ENCODE measurements around the gene KRTAP10-9. TPM values are rescaled to one million over a fixed set of nuclear protein-coding genes. Genes with fewer than 3 reads are reported as not detected.
"Not testable (repeated sequence)": the region's sequence is repeated elsewhere in the genome, so short reads cannot be mapped to it uniquely, and the experiment has no call there.

The KRTAP10-9 gene
- total RNA-seq, 1 experiment from 2014 or later, result not detected

GRCh38 chr21:44598061-44598460, 28.8 kb upstream of the KRTAP10-9 start:
- Mint-ChIP-seq H3K9me3 (ENCODE audit: unreplicated experiment) (peaks cover 18% of the 10 kb centered on the region), H3K36me3 (ENCODE audit: insufficient read depth, unreplicated experiment) (no peaks in the 10 kb centered on the region), H3K4me3 (ENCODE audit: unreplicated experiment) (no peak overlapping the region), H3K4me1 (ENCODE audit: low read depth, unreplicated experiment) (peaks cover 7% of the 10 kb centered on the region), H3K27ac (ENCODE audit: unreplicated experiment) (no peak overlapping the region), H3K27me3 (ENCODE audit: insufficient read depth, unreplicated experiment) (peaks cover 8% of the 10 kb centered on the region)
- Histone ChIP-seq H3K36me3 (ENCODE audit: control insufficient read depth, insufficient read depth, low read length) (no peaks in the 10 kb centered on the region), H3K4me3 (ENCODE audit: low read depth, low read length) (no peak overlapping the region), H3K9me3 (no peaks in the 10 kb centered on the region), H3K4me1 (no peaks in the 10 kb centered on the region), H3K27me3 (replicated peaks; ENCODE audit: control insufficient read depth, insufficient read depth, low read length) (no peaks in the 10 kb centered on the region)
- intact Hi-C loops (cut with micrococcal nuclease; ENCODE audit: unreplicated experiment), result no loop called here
- BruUV-seq (replicated peaks), result no TSS peak
- TF ChIP-seq, protein P1, sequence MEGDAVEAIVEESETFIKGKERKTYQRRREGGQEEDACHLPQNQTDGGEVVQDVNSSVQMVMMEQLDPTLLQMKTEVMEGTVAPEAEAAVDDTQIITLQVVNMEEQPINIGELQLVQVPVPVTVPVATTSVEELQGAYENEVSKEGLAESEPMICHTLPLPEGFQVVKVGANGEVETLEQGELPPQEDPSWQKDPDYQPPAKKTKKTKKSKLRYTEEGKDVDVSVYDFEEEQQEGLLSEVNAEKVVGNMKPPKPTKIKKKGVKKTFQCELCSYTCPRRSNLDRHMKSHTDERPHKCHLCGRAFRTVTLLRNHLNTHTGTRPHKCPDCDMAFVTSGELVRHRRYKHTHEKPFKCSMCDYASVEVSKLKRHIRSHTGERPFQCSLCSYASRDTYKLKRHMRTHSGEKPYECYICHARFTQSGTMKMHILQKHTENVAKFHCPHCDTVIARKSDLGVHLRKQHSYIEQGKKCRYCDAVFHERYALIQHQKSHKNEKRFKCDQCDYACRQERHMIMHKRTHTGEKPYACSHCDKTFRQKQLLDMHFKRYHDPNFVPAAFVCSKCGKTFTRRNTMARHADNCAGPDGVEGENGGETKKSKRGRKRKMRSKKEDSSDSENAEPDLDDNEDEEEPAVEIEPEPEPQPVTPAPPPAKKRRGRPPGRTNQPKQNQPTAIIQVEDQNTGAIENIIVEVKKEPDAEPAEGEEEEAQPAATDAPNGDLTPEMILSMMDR (IDR thresholded peaks at IDR 0.05; ENCODE audit: insufficient read depth in 1 of 2, low read depth in 1 of 2, low read length in 1 of 2, severe bottlenecking in 1 of 2, unreplicated experiment in 1 of 2), result no peak
- no peak for DNase-seq
- CTCF ChIA-PET, result no interaction called here
- POLR2A ChIA-PET, result no interaction called here

DNA sequence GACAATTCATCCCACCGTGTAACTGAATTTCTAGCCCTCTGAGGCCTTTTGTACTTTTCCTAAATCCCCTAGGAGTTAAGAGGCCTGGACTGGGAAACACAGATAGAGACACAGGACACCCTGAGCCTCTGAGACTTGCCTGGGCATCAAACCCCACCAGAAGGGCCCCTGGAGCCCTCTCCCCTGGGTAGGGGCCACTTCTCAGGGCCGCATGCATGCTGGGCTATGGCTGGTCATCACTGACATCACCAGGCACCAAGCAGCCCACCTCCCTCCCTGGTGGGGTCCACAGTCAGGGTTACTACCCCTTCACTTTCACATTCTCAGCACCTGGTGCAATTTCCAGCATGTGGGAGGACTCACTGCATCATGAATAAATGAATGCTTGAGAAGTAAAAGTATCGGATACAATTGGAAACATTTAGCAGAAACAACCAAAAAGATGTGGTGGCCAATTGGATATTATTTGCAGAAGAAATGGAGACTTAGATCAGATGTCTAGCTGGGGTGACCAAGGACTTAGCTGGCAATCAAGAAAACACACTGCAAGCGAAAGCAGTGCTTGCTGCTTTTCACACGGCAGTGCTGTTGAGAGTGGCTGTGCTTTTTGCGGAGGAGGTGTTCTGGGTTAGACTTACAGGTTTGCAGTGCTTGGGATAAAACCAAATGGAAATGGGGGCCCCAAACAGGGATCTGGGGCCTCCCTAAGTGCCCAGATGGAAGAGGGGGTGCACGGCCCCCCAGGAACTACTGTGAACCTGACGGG, 27.4 kb upstream of the KRTAP10-9 start:
- no peaks in the 10 kb centered on the region for H3K4me1 ChIP-seq
- CTCF ChIA-PET, result no interaction called here
- H3K4me3 ChIP-seq (ENCODE audit: low read depth, low read length), result no peak overlapping the region
- no peaks in the 10 kb centered on the region for H3K27me3 ChIP-seq (replicated peaks; ENCODE audit: control insufficient read depth, insufficient read depth, low read length)
- H3K9me3 ChIP-seq, result no peaks in the 10 kb centered on the region
- DNase-seq, result no peak
- Mint-ChIP-seq H3K36me3 (ENCODE audit: insufficient read depth, unreplicated experiment) (no peaks in the 10 kb centered on the region), H3K4me3 (ENCODE audit: unreplicated experiment) (no peak overlapping the region), H3K4me1 (ENCODE audit: low read depth, unreplicated experiment) (peaks cover 7% of the 10 kb centered on the region), H3K9me3 (ENCODE audit: unreplicated experiment) (peaks cover 18% of the 10 kb centered on the region), H3K27me3 (ENCODE audit: insufficient read depth, unreplicated experiment) (peaks cover 8% of the 10 kb centered on the region), H3K27ac (ENCODE audit: unreplicated experiment) (no peak overlapping the region)
- TF ChIP-seq, protein P1 (IDR thresholded peaks at IDR 0.05; ENCODE audit: insufficient read depth in 1 of 2, low read depth in 1 of 2, low read length in 1 of 2, severe bottlenecking in 1 of 2, unreplicated experiment in 1 of 2), result no peak
- no TSS peak for BruUV-seq (replicated peaks)
- H3K36me3 ChIP-seq (ENCODE audit: control insufficient read depth, insufficient read depth, low read length), result no peaks in the 10 kb centered on the region
- POLR2A ChIA-PET, result no interaction called here
- intact Hi-C loops (cut with micrococcal nuclease; ENCODE audit: unreplicated experiment), result no loop called here

DNA sequence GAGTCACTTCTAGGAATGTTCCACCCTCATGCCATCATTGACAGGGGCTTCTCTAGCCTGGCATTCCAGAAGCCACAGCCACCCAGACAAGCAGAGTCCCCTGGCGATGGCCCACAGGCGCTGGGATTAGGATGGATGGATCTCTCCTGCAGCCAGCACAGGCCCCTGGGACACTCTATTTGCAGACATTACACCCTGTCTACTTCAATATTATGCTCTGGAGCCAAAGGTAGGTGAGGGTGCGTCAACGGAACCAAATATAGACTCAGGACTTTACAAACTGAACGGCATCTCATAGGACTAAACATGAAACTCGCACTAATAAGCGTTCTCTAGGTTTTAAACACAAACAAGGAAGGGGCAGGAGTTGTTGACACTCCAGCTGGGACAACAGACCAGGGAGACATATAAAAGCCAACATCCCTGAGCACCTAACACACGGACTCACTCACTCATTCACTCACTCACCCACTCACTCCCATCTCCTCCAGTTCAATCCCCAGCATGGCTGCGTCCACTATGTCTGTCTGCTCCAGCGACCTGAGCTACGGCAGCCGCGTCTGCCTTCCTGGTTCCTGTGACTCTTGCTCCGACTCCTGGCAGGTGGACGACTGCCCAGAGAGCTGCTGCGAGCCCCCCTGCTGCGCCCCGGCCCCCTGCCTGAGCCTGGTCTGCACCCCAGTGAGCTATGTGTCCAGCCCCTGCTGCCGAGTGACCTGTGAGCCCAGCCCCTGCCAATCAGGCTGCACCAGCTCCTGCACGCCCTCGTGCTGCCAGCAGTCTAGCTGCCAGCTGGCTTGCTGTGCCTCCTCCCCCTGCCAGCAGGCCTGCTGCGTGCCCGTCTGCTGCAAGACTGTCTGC, 26.5 kb upstream of the KRTAP10-9 start, which contains the start of gene KRTAP10-7:
TSS of gene KRTAP10-7 (plus strand) at position 480 of the 861 bp plus-strand sequence. CDS start at position 505, 25 bp downstream.
- intact Hi-C loops (cut with micrococcal nuclease; ENCODE audit: unreplicated experiment); H3K36me3 Mint-ChIP-seq (ENCODE audit: insufficient read depth, unreplicated experiment); CTCF ChIA-PET: not testable (repeated sequence)

GRCh38 chr21:44601091-44601490, 25.8 kb upstream of the KRTAP10-9 start:
- POLR2A ChIA-PET; intact Hi-C loops (cut with micrococcal nuclease; ENCODE audit: unreplicated experiment); H3K36me3 ChIP-seq (ENCODE audit: control insufficient read depth, insufficient read depth, low read length); BruUV-seq (replicated peaks); H3K4me1 ChIP-seq; H3K27me3 ChIP-seq (replicated peaks; ENCODE audit: control insufficient read depth, insufficient read depth, low read length); H3K4me3 Mint-ChIP-seq (ENCODE audit: unreplicated experiment); H3K9me3 ChIP-seq; H3K36me3 Mint-ChIP-seq (ENCODE audit: insufficient read depth, unreplicated experiment); DNase-seq; CTCF ChIA-PET; H3K27ac Mint-ChIP-seq (ENCODE audit: unreplicated experiment); H3K4me1 Mint-ChIP-seq (ENCODE audit: low read depth, unreplicated experiment); H3K4me3 ChIP-seq (ENCODE audit: low read depth, low read length): not testable (repeated sequence)
- peaks cover 10% of the 10 kb centered on the region for H3K27me3 Mint-ChIP-seq (ENCODE audit: insufficient read depth, unreplicated experiment)
- H3K9me3 Mint-ChIP-seq (ENCODE audit: unreplicated experiment), result peaks cover 18% of the 10 kb centered on the region

More for the DNA sequence above, 26.5 kb upstream of the KRTAP10-9 start, which contains the start of gene KRTAP10-7:
- H3K4me1 ChIP-seq; H3K27me3 ChIP-seq (replicated peaks; ENCODE audit: control insufficient read depth, insufficient read depth, low read length); BruUV-seq (replicated peaks); H3K27ac Mint-ChIP-seq (ENCODE audit: unreplicated experiment); POLR2A ChIA-PET; H3K9me3 ChIP-seq; DNase-seq; H3K4me3 Mint-ChIP-seq (ENCODE audit: unreplicated experiment); H3K4me3 ChIP-seq (ENCODE audit: low read depth, low read length); H3K4me1 Mint-ChIP-seq (ENCODE audit: low read depth, unreplicated experiment); H3K36me3 ChIP-seq (ENCODE audit: control insufficient read depth, insufficient read depth, low read length); H3K27me3 Mint-ChIP-seq (ENCODE audit: insufficient read depth, unreplicated experiment): not testable (repeated sequence)
- peaks cover 18% of the 10 kb centered on the region for H3K9me3 Mint-ChIP-seq (ENCODE audit: unreplicated experiment)

Data from Caco-2 (cell line).